Activated B cell treated with CpG ODN at 0.5 μM for 24 hours (primary cell): ENCODE results near the gene GCKR. TPM values are rescaled to one million over a fixed set of nuclear protein-coding genes. Genes with fewer than 3 reads are reported as not detected.

Experiments
- ATAC-seq: fragments of 200-7000 bp; cut with Tn5 transposase; one replicate; pipeline ENCODE4 v1.10.0; 2021; ENCODE audit warnings: low read depth, mild to moderate bottlenecking, moderate library complexity
- CTCF ChIA-PET: fragments of 350-600 bp; sonication (Branson Sonifier 250); formaldehyde crosslinking; loops from one replicate; lab custom pipeline; 2021; ENCODE audit warnings: antibody characterized with exemption; lab: Charles Lee
- POLR2A ChIA-PET: fragments of 350-600 bp; sonication (Branson Sonifier 250); formaldehyde crosslinking; loops from one replicate; lab custom pipeline; 2021; ENCODE audit warnings: antibody characterized with exemption; lab: Charles Lee
- DNase-seq: peaks from one replicate; pipeline ENCODE4 v3.0.0; 2022
- H3K27ac Mint-ChIP-seq: one replicate; pipeline ENCODE4 v1.8.0; 2020; ENCODE audit warnings: mixed read lengths
- H3K27me3 Mint-ChIP-seq: one replicate; pipeline ENCODE4 v1.8.0; 2021; ENCODE audit warnings: mixed read lengths
- H3K36me3 Mint-ChIP-seq: one replicate; pipeline ENCODE4 v1.8.0; 2021; ENCODE audit warnings: low read depth, mixed read lengths
- H3K4me1 Mint-ChIP-seq: one replicate; pipeline ENCODE4 v1.8.0; 2021; ENCODE audit warnings: mixed read lengths
- H3K4me3 Mint-ChIP-seq: one replicate; pipeline ENCODE4 v1.8.0; 2020; ENCODE audit warnings: mild to moderate bottlenecking, mixed read lengths
- H3K9me3 Mint-ChIP-seq: one replicate; pipeline ENCODE4 v1.8.0; 2020; ENCODE audit warnings: mixed read lengths
- CTCF ChIP-seq: fragments of 200-600 bp; IDR thresholded peaks from one replicate; pipeline ENCODE4 v1.8.0; 2022; ENCODE audit warnings: antibody characterized with exemption, mild to moderate bottlenecking
- intact Hi-C: fragments of 100-400 bp; cut with micrococcal nuclease; formaldehyde crosslinking; loops from one replicate; pipeline ENCODE4 v1.15.1; 2024
- total RNA-seq: library from RNA; stranded (reverse); gene quantifications from 2 replicates; pipeline ENCODE4 v1.2.3, GENCODE V29; 2022

The GCKR gene
- total RNA-seq, 1 donor from 2014 or later: not detected

- H3K27ac Mint-ChIP-seq: no peak overlapping the region
- no peaks in the 10 kb centered on the region for H3K4me1 Mint-ChIP-seq
- peaks cover 19% of the 10 kb centered on the region for H3K36me3 Mint-ChIP-seq
- H3K9me3 Mint-ChIP-seq: no peaks in the 10 kb centered on the region
- no peaks in the 10 kb centered on the region for H3K27me3 Mint-ChIP-seq
- ATAC-seq (no peak), DNase-seq (no peak)
- intact Hi-C loops: no loop called here
- POLR2A ChIA-PET: no interaction called here
- CTCF ChIA-PET: no interaction called here
- TF ChIP-seq CTCF: no peak
- no peak overlapping the region for H3K4me3 Mint-ChIP-seq
These were observed 35.5 kb upstream of the GCKR start for GRCh38 chr2:27461118-27461517.

- ChIA-PET CTCF (no interaction called here), POLR2A (no interaction called here)
- DNase-seq (no peak), ATAC-seq (no peak)
- intact Hi-C loops: no loop called here
- Mint-ChIP-seq H3K27me3 (no peaks in the 10 kb centered on the region), H3K9me3 (no peaks in the 10 kb centered on the region), H3K36me3 (peaks cover 5% of the 10 kb centered on the region), H3K4me1 (no peaks in the 10 kb centered on the region), H3K27ac (no peak overlapping the region), H3K4me3 (no peak overlapping the region)
- no peak for TF ChIP-seq CTCF
These were observed 32.2 kb upstream of the GCKR start for GRCh38 chr2:27464443-27464842.

GRCh38 chr2:27471961-27472360 is 24.7 kb upstream of the GCKR start:
- intact Hi-C loops: no loop called here
- POLR2A ChIA-PET: no interaction called here
- no peaks in the 10 kb centered on the region for H3K27me3 Mint-ChIP-seq
- H3K36me3 Mint-ChIP-seq: peaks cover 30% of the 10 kb centered on the region
- H3K4me1 Mint-ChIP-seq: no peaks in the 10 kb centered on the region
- no peak for DNase-seq
- TF ChIP-seq CTCF: no peak
- H3K4me3 Mint-ChIP-seq: no peak overlapping the region
- ATAC-seq: no peak
- H3K27ac Mint-ChIP-seq: no peak overlapping the region
- no peaks in the 10 kb centered on the region for H3K9me3 Mint-ChIP-seq
- CTCF ChIA-PET: no interaction called here

- DNase-seq (no peak), ATAC-seq (no peak)
- no peaks in the 10 kb centered on the region for H3K9me3 Mint-ChIP-seq
- H3K36me3 Mint-ChIP-seq: peaks cover 16% of the 10 kb centered on the region
- POLR2A ChIA-PET: no interaction called here
- no peak for TF ChIP-seq CTCF
- H3K27me3 Mint-ChIP-seq: no peaks in the 10 kb centered on the region
- CTCF ChIA-PET: no interaction called here
- peaks cover 24% of the 10 kb centered on the region for H3K4me1 Mint-ChIP-seq
- intact Hi-C loops: loop anchor here (5.0 kb wide), 3 partner anchors 43 to 453 kb away; partner anchors contain the start of genes ATRAID, KRTCAP3, SLC5A6 and TMEM214
- H3K4me3 Mint-ChIP-seq: no peak overlapping the region
- H3K27ac Mint-ChIP-seq: no peak overlapping the region
These were observed 11.1 kb upstream of the GCKR start for GRCh38 chr2:27485496-27485895.

- intact Hi-C loops: loop anchor here (1.0 to 5.0 kb wide), 12 partner anchors 47 to 1262 kb away; partner anchors contain the start of genes AGBL5, ATRAID, BABAM2 and EIF2B4
- ATAC-seq (no peak), DNase-seq (no peak)
- peaks cover 21% of the 10 kb centered on the region for H3K4me1 Mint-ChIP-seq
- POLR2A ChIA-PET: no interaction called here
- TF ChIP-seq CTCF: no peak
- peaks cover 4% of the 10 kb centered on the region for H3K36me3 Mint-ChIP-seq
- peaks cover 15% of the 10 kb centered on the region for H3K27me3 Mint-ChIP-seq
- H3K27ac Mint-ChIP-seq: peak overlapping the region; percentile 79
- H3K9me3 Mint-ChIP-seq: no peaks in the 10 kb centered on the region
- H3K4me3 Mint-ChIP-seq: peak overlapping the region; percentile 86
- CTCF ChIA-PET: interaction anchor here (0.7 kb wide), 1 partner anchor 408 kb away, joined by 3 read pairs; no protein-coding TSS in a partner anchor
These were observed 7.5 kb upstream of the GCKR start for GRCh38 chr2:27489118-27489497.
